ENCODE results near the gene RCE1.

The RCE1 gene

GRCh38 chr11:66858186-66858938, 15.1 kb downstream of the RCE1 start:
- TF ChIP-seq, protein P1, sequence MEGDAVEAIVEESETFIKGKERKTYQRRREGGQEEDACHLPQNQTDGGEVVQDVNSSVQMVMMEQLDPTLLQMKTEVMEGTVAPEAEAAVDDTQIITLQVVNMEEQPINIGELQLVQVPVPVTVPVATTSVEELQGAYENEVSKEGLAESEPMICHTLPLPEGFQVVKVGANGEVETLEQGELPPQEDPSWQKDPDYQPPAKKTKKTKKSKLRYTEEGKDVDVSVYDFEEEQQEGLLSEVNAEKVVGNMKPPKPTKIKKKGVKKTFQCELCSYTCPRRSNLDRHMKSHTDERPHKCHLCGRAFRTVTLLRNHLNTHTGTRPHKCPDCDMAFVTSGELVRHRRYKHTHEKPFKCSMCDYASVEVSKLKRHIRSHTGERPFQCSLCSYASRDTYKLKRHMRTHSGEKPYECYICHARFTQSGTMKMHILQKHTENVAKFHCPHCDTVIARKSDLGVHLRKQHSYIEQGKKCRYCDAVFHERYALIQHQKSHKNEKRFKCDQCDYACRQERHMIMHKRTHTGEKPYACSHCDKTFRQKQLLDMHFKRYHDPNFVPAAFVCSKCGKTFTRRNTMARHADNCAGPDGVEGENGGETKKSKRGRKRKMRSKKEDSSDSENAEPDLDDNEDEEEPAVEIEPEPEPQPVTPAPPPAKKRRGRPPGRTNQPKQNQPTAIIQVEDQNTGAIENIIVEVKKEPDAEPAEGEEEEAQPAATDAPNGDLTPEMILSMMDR (conservative IDR thresholded peaks at IDR 0.05), result no peak
- TF ChIP-seq ZFX (IDR thresholded peaks at IDR 0.05), result no peak
- H3K27ac ChIP-seq, result no peak overlapping the region

DNA sequence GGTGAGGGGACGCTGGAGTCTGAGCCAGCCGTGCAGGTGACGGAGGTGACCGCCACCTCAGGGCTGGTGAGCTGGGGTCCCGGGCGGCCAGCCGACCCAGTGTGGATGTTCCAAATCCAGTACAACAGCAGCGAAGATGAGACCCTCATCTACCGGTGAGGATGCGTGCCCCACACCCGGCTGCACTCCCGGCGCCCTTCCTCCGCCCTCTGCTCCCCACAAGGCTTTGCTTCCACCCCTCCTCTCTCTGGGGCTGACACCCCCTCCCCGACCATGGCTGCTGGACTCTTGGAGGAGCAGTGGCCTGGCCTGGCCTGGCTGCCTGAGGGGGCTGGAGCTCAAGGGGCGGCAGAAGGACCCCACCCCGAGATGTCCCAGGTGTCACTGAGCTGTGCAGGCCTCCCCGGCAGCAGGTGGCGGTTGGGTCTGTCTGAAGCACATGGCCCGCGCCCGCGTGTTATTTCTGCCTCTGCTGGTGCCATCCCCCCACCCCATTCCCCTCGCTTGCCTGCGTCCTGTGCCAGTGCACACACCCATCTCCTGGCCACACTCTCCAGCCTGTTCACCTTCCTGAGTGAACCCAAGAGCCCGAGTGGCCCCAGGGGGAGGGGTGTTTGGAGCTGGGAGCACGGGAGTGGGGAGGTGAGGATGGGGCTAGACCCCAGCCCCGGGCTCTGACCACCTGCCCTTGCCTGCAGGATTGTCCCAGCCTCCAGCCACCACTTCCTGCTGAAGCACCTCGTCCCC, 15.9 kb downstream of the RCE1 start:
- TF ChIP-seq, protein P1 (conservative IDR thresholded peaks at IDR 0.05), result no peak
- no peak for TF ChIP-seq ZFX (IDR thresholded peaks at IDR 0.05)
- H3K27ac ChIP-seq, result no peak overlapping the region

DNA sequence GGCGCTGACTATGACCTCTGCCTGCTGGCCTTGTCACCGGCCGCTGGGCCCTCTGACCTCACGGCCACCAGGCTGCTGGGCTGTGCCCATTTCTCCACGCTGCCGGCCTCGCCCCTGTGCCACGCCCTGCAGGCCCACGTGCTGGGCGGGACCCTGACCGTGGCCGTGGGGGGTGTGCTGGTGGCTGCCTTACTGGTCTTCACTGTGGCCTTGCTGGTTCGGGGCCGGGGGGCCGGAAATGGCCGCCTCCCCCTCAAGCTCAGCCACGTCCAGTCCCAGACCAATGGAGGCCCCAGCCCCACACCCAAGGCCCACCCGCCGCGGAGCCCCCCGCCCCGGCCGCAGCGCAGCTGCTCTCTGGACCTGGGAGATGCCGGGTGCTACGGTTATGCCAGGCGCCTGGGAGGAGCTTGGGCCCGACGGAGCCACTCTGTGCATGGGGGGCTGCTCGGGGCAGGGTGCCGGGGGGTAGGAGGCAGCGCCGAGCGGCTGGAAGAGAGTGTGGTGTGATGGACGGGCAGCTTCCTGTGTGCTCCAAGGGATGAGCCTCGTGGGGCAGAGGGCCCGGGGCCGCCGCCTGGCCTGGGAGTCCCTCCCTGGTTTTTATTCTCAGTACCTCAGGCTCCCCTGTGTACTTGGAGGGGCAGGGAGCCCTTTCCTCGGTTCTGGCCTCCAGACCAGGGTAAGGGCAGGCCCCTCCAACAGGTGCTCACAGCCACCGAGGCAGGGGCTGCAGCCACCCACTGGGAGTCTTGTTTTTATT, 16.6 kb downstream of the RCE1 start:
- no peak for TF ChIP-seq ZFX (IDR thresholded peaks at IDR 0.05)
- TF ChIP-seq, protein P1 (conservative IDR thresholded peaks at IDR 0.05), result no peak
- no peak overlapping the region for H3K27ac ChIP-seq

GRCh38 chr11:66860449-66860831, 17.2 kb downstream of the RCE1 start:
- H3K27ac ChIP-seq, result no peak overlapping the region
- TF ChIP-seq ZFX (IDR thresholded peaks at IDR 0.05), result no peak
- TF ChIP-seq, protein P1 (conservative IDR thresholded peaks at IDR 0.05), result no peak

DNA sequence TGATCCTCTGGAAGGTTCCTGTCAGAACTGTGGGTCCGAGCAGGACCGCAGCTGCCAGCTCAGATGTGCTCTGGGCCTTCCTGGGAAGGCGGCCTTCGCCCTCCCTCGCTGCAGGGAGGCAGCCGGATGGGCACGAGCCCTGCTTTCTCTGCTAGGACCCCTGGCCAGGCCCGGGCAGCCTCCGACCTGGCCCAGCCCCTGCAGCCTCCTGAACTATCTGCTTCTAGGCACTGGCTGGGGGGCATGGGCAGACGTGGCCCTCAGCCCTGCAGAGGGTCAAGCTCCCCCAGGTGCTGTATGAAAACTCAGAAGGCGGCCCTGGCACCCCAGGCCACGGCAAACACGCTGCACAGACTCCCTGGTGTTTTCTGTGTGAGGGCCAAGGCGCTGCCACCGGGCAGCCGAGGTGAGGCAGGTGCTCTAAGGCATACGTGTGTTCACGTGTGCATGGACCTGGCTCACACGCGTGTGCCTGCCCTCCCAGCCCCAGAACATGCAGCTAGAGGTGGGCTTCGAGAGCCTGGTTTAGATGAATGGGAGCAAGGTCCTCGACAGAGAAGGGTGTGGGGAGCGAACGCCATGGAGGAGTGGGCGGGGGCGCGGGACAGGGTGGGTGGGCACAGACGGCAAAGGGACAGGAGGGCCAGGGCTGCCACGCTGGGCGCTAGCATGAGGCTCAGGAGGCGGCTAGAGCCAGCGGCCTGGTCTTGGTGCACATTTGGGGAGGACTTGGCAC, 18.0 kb downstream of the RCE1 start:
- TF ChIP-seq, protein P1 (conservative IDR thresholded peaks at IDR 0.05), result no peak
- TF ChIP-seq ZFX (IDR thresholded peaks at IDR 0.05), result no peak
- H3K27ac ChIP-seq, result no peak overlapping the region

DNA sequence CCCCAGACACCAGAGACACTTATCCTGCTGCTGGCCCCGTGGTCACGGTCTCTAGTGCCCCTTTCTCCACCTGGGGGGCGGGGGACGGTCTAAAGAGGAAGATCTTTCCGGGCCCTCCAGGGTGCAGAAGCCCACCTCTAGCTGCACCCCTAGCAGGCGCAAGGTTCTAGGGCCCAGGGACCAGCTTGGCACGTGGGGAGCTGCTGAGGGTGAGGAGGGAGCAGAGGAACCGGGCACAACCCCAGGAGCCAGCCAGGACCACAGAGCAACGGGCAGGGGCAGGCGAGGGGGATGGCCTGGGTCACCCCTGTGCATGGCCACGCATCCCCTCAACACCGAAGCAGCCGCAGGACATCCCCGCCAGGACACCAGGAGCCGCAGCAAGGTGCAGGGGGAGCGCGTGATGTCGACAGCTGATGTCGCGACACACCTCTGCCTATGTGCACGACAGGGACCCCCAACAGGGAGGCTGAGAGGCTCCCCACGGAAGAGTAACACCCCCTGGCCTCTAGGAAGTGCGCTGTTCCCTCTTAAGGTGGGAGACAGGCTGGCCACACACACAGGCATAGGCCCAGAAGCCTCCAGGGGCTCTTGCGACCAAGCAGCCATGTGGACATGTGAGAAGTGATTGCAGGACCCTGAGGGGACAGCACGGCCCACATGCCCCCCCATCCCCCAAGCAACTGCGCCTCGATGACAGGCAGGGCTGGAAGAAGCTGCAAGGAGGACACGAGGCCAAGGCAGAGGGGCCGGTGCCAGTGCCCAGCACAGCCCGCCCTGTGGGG, 18.7 kb downstream of the RCE1 start:
- H3K27ac ChIP-seq, result no peak overlapping the region
- TF ChIP-seq ZFX (IDR thresholded peaks at IDR 0.05), result no peak
- TF ChIP-seq, protein P1 (conservative IDR thresholded peaks at IDR 0.05), result no peak

All from C4-2B (cell line).